CD4-positive, alpha-beta T cell treated with Interleukin-21 for 1 hour (primary cell): ENCODE data around the gene RASAL2.
A peak's percentile ranks its signal among the peaks of the same experiment; 100 is the strongest.
"Not testable (repeated sequence)": the region's sequence is repeated elsewhere in the genome, so short reads cannot be mapped to it uniquely, and the experiment has no call there.

Experiments
- DNase-seq: peaks from one replicate; pipeline ENCODE4 v3.0.0-alpha.2; 2020

RASAL2 gene

GRCh38 chr1:178168536-178168935 lies 74.6 kb downstream of the RASAL2 start:
- no peak for DNase-seq

GRCh38 chr1:178169649-178170048 lies 75.7 kb downstream of the RASAL2 start:
- no peak for DNase-seq

GRCh38 chr1:178172939-178173338 lies 79.0 kb downstream of the RASAL2 start:
- DNase-seq, result no peak

GRCh38 chr1:178174539-178174938 lies 80.6 kb downstream of the RASAL2 start:
- DNase-seq, result no peak

GRCh38 chr1:178180405-178180804 lies 86.5 kb downstream of the RASAL2 start:
- no peak for DNase-seq

- no peak for DNase-seq
Observed at GRCh38 chr1:178183796-178184195, 89.9 kb downstream of the RASAL2 start.

GRCh38 chr1:178188306-178188705 lies 94.4 kb downstream of the RASAL2 start:
- no peak for DNase-seq

GRCh38 chr1:178189814-178190213 lies 95.9 kb downstream of the RASAL2 start:
- DNase-seq, result no peak

- no peak for DNase-seq
Observed at GRCh38 chr1:178190881-178191280, 97.0 kb downstream of the RASAL2 start.

GRCh38 chr1:178192686-178193085 lies 98.8 kb downstream of the RASAL2 start:
- peak; percentile 1 for DNase-seq

- no peak for DNase-seq
Observed at GRCh38 chr1:178196631-178197030, 102.7 kb downstream of the RASAL2 start.

GRCh38 chr1:178202095-178202494 lies 108.2 kb downstream of the RASAL2 start:
- DNase-seq, result not testable (repeated sequence)

GRCh38 chr1:178202546-178202945 lies 108.6 kb downstream of the RASAL2 start:
- not testable (repeated sequence) for DNase-seq

GRCh38 chr1:178208269-178208856 lies 114.5 kb downstream of the RASAL2 start:
- DNase-seq, result not testable (repeated sequence)

- DNase-seq, result no peak
Observed at GRCh38 chr1:178209935-178210334, 116.0 kb downstream of the RASAL2 start.

GRCh38 chr1:178218550-178218949 lies 124.6 kb downstream of the RASAL2 start:
- DNase-seq, result no peak

GRCh38 chr1:178220094-178220493 lies 126.2 kb downstream of the RASAL2 start:
- DNase-seq, result no peak

GRCh38 chr1:178223289-178223688 lies 129.4 kb downstream of the RASAL2 start:
- no peak for DNase-seq

GRCh38 chr1:178224358-178224757 lies 130.5 kb downstream of the RASAL2 start:
- DNase-seq, result no peak

- no peak for DNase-seq
Observed at GRCh38 chr1:178230881-178231409, 137.0 kb downstream of the RASAL2 start.

- no peak for DNase-seq
Observed at GRCh38 chr1:178232108-178232507, 138.2 kb downstream of the RASAL2 start.

GRCh38 chr1:178232949-178233348 lies 139.0 kb downstream of the RASAL2 start:
- no peak for DNase-seq

GRCh38 chr1:178237121-178237520 lies 143.2 kb downstream of the RASAL2 start:
- DNase-seq, result no peak

GRCh38 chr1:178238722-178239510 lies 145.0 kb downstream of the RASAL2 start:
- no peak for DNase-seq
